MM.1S (cell line): Measurements from ENCODE around the gene LCLAT1.

Source experiments
- DNase-seq: peaks from one replicate; pipeline ENCODE4 v3.0.0-alpha.2; 2015
- H2AFZ ChIP-seq: fragments of 300-600 bp; sonication (generic); 2 replicates; pipeline ENCODE4 v1.6.0; 2016; ENCODE audit warnings: antibody characterized with exemption, low read length
- H3F3A ChIP-seq: fragments of 300-600 bp; sonication (generic); 2 replicates; pipeline ENCODE4 v1.6.1; 2016; ENCODE audit warnings: mild to moderate bottlenecking, antibody characterized with exemption, low read length, moderate library complexity, mixed read lengths; ENCODE audit not compliant: insufficient read depth
- H3K27ac ChIP-seq: fragments of 300-600 bp; sonication (generic); 2 replicates; pipeline ENCODE4 v1.5.1; 2016; ENCODE audit warnings: mild to moderate bottlenecking, low read length
- H3K27me3 ChIP-seq: fragments of 300-600 bp; sonication (generic); replicated peaks from 2 replicates; pipeline ENCODE4 v1.6.0; 2016; ENCODE audit warnings: low read length; ENCODE audit not compliant: insufficient read depth
- H3K36me3 ChIP-seq: fragments of 300-600 bp; sonication (generic); replicated peaks from 2 replicates; pipeline ENCODE4 v1.6.1; 2016; ENCODE audit warnings: mild to moderate bottlenecking, low read length, mixed read lengths; ENCODE audit not compliant: insufficient read depth
- H3K4me1 ChIP-seq: fragments of 300-600 bp; sonication (generic); 2 replicates; pipeline ENCODE4 v1.6.1; 2016; ENCODE audit warnings: low read length, mixed read lengths
- H3K4me2 ChIP-seq: fragments of 300-600 bp; sonication (generic); 2 replicates; pipeline ENCODE4 v1.6.0; 2016; ENCODE audit warnings: low read depth, low read length
- H3K4me3 ChIP-seq: fragments of 300-600 bp; sonication (generic); 2 replicates; pipeline ENCODE4 v1.5.1; 2016; ENCODE audit warnings: low read length, mixed read lengths
- H3K79me2 ChIP-seq: fragments of 300-600 bp; sonication (generic); 2 replicates; pipeline ENCODE4 v1.6.1; 2016; ENCODE audit warnings: mixed run types, low read length, mixed read lengths
- H3K9ac ChIP-seq: fragments of 300-600 bp; sonication (generic); 2 replicates; pipeline ENCODE4 v1.6.1; 2016; ENCODE audit warnings: low read length, mixed read lengths
- H3K9me2 ChIP-seq: fragments of 300-600 bp; sonication (generic); replicated peaks from 2 replicates; pipeline ENCODE4 v1.6.1; 2016; ENCODE audit warnings: mild to moderate bottlenecking, low read length, mixed read lengths; ENCODE audit not compliant: insufficient read depth
- H3K9me3 ChIP-seq: fragments of 300-600 bp; sonication (generic); replicated peaks from 2 replicates; pipeline ENCODE4 v1.6.1; 2016; ENCODE audit warnings: mild to moderate bottlenecking, low read length, mixed read lengths; ENCODE audit not compliant: insufficient read depth
- H4K20me1 ChIP-seq: fragments of 300-600 bp; sonication (generic); 2 replicates; pipeline ENCODE4 v1.6.1; 2016; ENCODE audit warnings: mild to moderate bottlenecking, low read length, moderate library complexity, mixed read lengths; ENCODE audit not compliant: insufficient read depth
- EZH2 ChIP-seq: fragments of 300-600 bp; sonication (generic); optimal IDR thresholded peaks from 2 replicates; pipeline ENCODE3; 2017; ENCODE audit warnings: low read depth, mild to moderate bottlenecking, antibody characterized with exemption, low read length, mixed read lengths
- EZH2phosphoT487 ChIP-seq: fragments of 300-600 bp; sonication (generic); IDR thresholded peaks from 2 replicates; pipeline ENCODE4 v1.6.1; 2018; ENCODE audit warnings: antibody characterized with exemption, low read length
- TF ChIP-seq, protein P1 (sequence below): fragments of 300-600 bp; sonication (generic); IDR thresholded peaks from 2 replicates; pipeline ENCODE4 v1.5.1; 2016; ENCODE audit warnings: antibody characterized with exemption, low read length, mixed read lengths

The LCLAT1 gene

DNA sequence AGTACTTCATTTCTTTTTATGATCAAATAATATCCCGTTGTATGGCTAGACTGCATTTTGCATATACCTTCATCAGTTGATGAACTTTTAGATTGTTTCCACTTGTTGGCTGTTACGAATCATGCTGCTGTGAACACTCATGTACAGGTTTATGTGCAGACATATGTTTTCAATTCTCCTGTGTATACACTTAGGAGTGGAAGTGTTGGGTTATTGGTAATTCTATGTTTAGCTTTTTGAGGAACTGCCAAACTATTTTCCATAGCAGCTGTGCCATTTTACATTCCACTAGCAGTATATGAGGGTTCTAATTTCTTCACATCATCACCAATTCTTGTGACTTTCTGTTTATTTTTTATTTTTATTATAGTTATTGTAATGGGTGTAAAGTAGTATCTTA is 32.1 kb upstream of the LCLAT1 start:
- no peak overlapping the region for H3K4me2 ChIP-seq
- H2AFZ ChIP-seq = no peak overlapping the region
- no peaks in the 10 kb centered on the region for H3K9me3 ChIP-seq
- no peak overlapping the region for H3K9ac ChIP-seq
- no peaks in the 10 kb centered on the region for H3K36me3 ChIP-seq
- H4K20me1 ChIP-seq = no peaks in the 10 kb centered on the region
- no peak for DNase-seq
- no peaks in the 10 kb centered on the region for H3K79me2 ChIP-seq
- no peaks in the 10 kb centered on the region for H3F3A ChIP-seq
- H3K9me2 ChIP-seq = no peaks in the 10 kb centered on the region
- no peak overlapping the region for H3K4me3 ChIP-seq
- H3K27ac ChIP-seq = no peak overlapping the region
- no peak for TF ChIP-seq EZH2phosphoT487
- no peak for TF ChIP-seq EZH2
- TF ChIP-seq, protein P1, sequence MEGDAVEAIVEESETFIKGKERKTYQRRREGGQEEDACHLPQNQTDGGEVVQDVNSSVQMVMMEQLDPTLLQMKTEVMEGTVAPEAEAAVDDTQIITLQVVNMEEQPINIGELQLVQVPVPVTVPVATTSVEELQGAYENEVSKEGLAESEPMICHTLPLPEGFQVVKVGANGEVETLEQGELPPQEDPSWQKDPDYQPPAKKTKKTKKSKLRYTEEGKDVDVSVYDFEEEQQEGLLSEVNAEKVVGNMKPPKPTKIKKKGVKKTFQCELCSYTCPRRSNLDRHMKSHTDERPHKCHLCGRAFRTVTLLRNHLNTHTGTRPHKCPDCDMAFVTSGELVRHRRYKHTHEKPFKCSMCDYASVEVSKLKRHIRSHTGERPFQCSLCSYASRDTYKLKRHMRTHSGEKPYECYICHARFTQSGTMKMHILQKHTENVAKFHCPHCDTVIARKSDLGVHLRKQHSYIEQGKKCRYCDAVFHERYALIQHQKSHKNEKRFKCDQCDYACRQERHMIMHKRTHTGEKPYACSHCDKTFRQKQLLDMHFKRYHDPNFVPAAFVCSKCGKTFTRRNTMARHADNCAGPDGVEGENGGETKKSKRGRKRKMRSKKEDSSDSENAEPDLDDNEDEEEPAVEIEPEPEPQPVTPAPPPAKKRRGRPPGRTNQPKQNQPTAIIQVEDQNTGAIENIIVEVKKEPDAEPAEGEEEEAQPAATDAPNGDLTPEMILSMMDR = no peak
- no peaks in the 10 kb centered on the region for H3K4me1 ChIP-seq
- H3K27me3 ChIP-seq = no peaks in the 10 kb centered on the region

DNA sequence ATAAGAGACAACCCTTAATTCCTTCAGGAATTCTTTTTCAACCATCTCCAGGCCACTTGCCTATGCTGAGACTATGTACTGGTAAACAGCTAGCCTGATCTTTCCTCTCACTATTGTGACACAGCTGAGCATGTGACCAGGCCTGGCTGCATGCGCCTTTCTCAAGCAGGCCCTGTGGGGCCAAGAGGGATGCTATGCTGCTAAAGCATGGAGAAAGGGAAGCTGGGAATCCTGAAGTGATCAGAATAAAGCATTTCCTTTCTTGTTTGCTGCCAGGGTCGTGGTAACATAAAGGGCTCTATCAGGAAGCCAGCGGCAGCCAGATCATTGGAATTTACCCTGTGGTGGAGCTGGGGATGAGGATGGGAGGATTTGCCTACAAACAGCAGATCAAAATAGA is 29.8 kb upstream of the LCLAT1 start:
- Histone ChIP-seq H3K4me2 (no peak overlapping the region), H3K36me3 (no peaks in the 10 kb centered on the region), H3K9me3 (no peaks in the 10 kb centered on the region), H3K9ac (no peak overlapping the region), H3K27me3 (no peaks in the 10 kb centered on the region), H3K27ac (no peak overlapping the region), H3F3A (no peaks in the 10 kb centered on the region), H3K9me2 (no peaks in the 10 kb centered on the region), H3K4me1 (no peaks in the 10 kb centered on the region), H3K79me2 (no peaks in the 10 kb centered on the region), H4K20me1 (no peaks in the 10 kb centered on the region), H2AFZ (no peak overlapping the region), H3K4me3 (no peak overlapping the region)
- TF ChIP-seq, protein P1 = no peak
- TF ChIP-seq EZH2phosphoT487 (no peak), EZH2 (no peak)
- no peak for DNase-seq

DNA sequence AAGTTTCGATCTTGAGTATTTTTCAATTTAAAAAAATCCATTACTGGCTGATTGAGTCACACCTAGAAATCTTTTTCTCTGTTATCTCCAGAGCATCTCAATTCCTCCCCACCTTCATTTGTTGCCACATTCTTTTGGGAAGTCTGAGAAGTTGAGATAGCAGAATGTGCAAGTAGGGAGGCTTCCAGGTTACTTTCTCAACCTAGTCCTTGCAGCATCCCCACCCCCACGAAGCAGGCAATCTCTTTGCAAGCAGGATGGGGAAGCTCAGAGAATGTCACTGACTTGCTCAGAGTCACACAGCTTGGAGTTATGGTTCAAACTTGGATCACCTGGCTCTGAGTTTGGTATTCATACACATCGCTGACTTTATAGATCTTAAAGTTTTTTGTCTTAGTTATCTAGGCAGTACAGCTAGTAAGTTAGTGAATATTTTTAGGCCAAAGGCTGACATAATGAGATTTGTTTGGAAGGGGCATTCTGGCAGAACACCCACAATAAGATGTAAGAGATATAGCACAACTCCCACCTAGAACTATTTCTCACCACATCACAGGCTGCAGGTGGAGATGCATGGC is 25.9 kb upstream of the LCLAT1 start:
- no peak overlapping the region for H3K27ac ChIP-seq
- H3K4me1 ChIP-seq = no peaks in the 10 kb centered on the region
- no peak overlapping the region for H3K4me3 ChIP-seq
- H3K36me3 ChIP-seq = no peaks in the 10 kb centered on the region
- no peaks in the 10 kb centered on the region for H3F3A ChIP-seq
- no peak overlapping the region for H2AFZ ChIP-seq
- no peaks in the 10 kb centered on the region for H3K79me2 ChIP-seq
- no peak for DNase-seq
- TF ChIP-seq EZH2phosphoT487 = no peak
- TF ChIP-seq, protein P1 = no peak
- no peak for TF ChIP-seq EZH2
- H3K9me2 ChIP-seq = no peaks in the 10 kb centered on the region
- no peaks in the 10 kb centered on the region for H3K27me3 ChIP-seq
- H4K20me1 ChIP-seq = no peaks in the 10 kb centered on the region
- H3K9me3 ChIP-seq = no peaks in the 10 kb centered on the region
- no peak overlapping the region for H3K9ac ChIP-seq
- no peak overlapping the region for H3K4me2 ChIP-seq
